ENCODE data around the gene PCSK5. TPM values are rescaled to one million over a fixed set of nuclear protein-coding genes. Genes with fewer than 3 reads are reported as not detected.

Gene PCSK5
- total RNA-seq, 6 experiments from 2014 or later = 1.4 to 5.8 (median 3.5) TPM

DNA sequence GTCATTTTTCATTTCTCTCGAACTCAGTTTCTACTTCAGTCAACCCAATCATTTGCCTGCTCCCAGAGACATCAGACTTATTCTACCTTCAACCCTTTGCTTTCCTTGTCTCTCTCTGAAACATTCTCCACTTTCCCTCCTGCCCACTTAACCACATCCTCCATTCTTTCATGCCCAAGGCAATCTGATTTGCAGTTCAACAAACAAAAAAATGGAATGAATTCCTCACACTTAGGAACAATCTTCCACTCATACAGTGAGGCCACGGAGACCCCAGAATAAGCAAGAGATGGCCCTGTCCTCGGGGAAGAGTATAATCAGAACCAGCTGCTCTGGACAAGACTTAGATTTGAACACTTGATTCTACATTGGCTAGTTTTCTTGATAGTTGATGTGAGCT is 323.3 kb downstream of the PCSK5 start:
- intact Hi-C loops (cut with DNase I) = no loop called here
- H3K27ac ChIP-seq = no peak overlapping the region
- DNase-seq (no peak), ATAC-seq (no peak)
- 73% methylated on average over 3 of the region's 3 CpGs for WGBS (ENCODE audit: insufficient coverage, low coverage, low lambda C conversion rate, missing lambda C conversion rate)
- TF ChIP-seq POLR2A (IDR thresholded peaks at IDR 0.05) = no peak
- TF ChIP-seq CTCF (IDR thresholded peaks at IDR 0.05) = no peak
- H3K36me3 ChIP-seq = no peaks in the 10 kb centered on the region
- H3K9me3 ChIP-seq = no peaks in the 10 kb centered on the region
- no peaks in the 10 kb centered on the region for H3K4me1 ChIP-seq
- no peaks in the 10 kb centered on the region for H3K27me3 ChIP-seq
- no peak overlapping the region for H3K4me3 ChIP-seq

- Histone ChIP-seq H3K36me3 (no peaks in the 10 kb centered on the region), H3K4me1 (no peaks in the 10 kb centered on the region), H3K4me3 (no peak overlapping the region), H3K27ac (no peak overlapping the region), H3K9me3 (no peaks in the 10 kb centered on the region), H3K27me3 (no peaks in the 10 kb centered on the region)
- TF ChIP-seq CTCF (IDR thresholded peaks at IDR 0.05) = no peak
- no peak for TF ChIP-seq POLR2A (IDR thresholded peaks at IDR 0.05)
- DNase-seq (no peak), ATAC-seq (no peak)
- intact Hi-C loops (cut with DNase I) = no loop called here
- WGBS (ENCODE audit: insufficient coverage, low coverage, low lambda C conversion rate, missing lambda C conversion rate) = 38% methylated on average over 1 of the region's 1 CpG
These were observed 324.6 kb downstream of the PCSK5 start for GRCh38 chr9:76215066-76215465.

DNA sequence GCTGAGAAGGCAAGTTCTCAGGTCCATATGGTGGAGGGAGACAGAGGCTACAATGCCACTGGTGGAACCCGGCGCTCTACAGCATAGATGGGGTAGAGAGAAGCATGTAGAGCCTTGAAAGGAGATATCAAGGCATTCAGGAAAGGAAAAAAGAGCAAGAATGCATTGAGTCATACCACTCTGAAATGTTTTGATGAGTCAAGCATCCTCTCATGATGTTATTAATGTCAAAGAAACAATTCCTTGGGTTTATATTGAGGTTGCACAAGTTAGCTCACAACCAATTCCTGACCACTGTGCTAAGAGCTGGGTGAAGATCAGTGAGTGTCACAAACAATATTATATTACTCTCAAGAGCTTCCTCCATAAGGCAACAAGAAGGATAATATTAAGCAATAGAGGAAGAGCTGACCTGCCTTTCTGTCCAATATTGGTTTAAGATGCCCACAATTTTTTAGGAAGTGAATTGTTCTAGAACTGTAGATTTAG is 325.7 kb downstream of the PCSK5 start:
- no peak for DNase-seq
- Histone ChIP-seq H3K36me3 (no peaks in the 10 kb centered on the region), H3K4me1 (no peaks in the 10 kb centered on the region), H3K9me3 (no peaks in the 10 kb centered on the region), H3K27ac (no peak overlapping the region), H3K4me3 (no peak overlapping the region), H3K27me3 (no peaks in the 10 kb centered on the region)
- TF ChIP-seq CTCF (IDR thresholded peaks at IDR 0.05) (no peak), POLR2A (IDR thresholded peaks at IDR 0.05) (no peak)
- ATAC-seq = no peak
- 100% methylated on average over 2 of the region's 2 CpGs for WGBS (ENCODE audit: insufficient coverage, low coverage, low lambda C conversion rate, missing lambda C conversion rate)
- intact Hi-C loops (cut with DNase I) = no loop called here

DNA sequence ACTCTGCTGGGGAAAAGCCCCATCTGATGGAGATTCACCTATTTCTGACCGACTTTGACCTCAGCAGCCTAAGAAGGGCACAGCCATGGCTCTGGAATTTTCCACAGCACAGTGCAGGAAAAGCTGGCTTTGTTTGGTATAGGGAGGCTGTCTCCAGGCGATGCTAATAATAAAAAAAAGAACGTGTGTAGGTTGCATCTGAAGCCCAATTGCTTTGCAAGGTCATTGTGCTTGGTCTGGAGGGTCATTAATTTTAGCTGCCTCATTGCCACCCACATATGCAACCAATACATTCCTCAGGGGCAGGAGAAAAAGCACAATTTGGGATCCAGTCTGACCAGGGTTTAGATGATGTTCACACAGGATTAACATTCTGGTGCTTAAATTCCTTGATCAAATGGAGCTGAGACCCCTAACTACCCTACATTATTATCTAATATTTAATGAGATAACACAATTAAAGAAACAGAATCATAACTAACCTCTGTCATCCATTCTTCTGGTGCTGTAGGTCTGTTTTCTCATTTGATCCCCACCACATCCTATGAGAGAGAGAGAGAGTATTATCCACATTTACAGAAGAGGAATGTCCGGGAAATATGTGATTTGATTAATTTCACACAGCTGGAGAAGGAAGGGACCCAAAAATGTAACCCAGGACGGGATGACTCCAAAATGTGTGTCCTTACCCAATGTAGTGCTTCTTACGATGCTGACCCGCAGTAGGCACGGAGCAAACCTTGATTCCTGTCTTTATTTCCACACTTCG is 327.8 kb downstream of the PCSK5 start:
- H3K9me3 ChIP-seq = no peaks in the 10 kb centered on the region
- WGBS (ENCODE audit: insufficient coverage, low coverage, low lambda C conversion rate, missing lambda C conversion rate) = 60% methylated on average over 7 of the region's 9 CpGs
- H3K4me1 ChIP-seq = no peaks in the 10 kb centered on the region
- no peak overlapping the region for H3K27ac ChIP-seq
- no peak overlapping the region for H3K4me3 ChIP-seq
- H3K36me3 ChIP-seq = no peaks in the 10 kb centered on the region
- intact Hi-C loops (cut with DNase I) = no loop called here
- no peak for DNase-seq
- ATAC-seq = no peak
- H3K27me3 ChIP-seq = no peaks in the 10 kb centered on the region
- TF ChIP-seq POLR2A (IDR thresholded peaks at IDR 0.05) = no peak

DNA sequence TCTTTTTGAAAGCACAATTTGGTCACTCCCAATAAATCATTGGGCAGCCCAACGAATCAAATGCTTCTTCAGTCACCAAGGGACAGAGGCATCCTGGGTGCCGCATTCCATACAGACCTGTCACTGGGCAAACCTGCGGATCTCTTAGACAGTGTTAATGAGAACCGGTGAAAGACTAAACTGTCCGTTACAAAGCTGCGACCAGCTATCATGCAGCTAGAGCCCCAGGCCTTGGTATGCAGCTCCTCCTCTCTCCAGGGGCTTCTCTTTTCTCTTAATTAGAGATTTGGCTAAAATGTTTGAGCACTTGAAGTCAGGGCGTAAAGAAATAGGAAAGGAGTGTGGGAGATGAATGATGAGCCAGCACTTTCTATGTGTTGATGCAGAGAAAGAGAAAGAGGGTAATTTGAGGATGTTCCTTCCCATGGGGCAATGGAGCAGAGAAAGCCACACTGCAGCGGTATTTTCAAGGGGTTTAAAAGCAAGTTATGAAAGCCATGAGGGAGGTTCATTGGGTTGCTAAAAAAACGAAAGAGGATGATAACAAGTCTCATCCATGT is 328.5 kb downstream of the PCSK5 start:
- Histone ChIP-seq H3K4me3 (no peak overlapping the region), H3K4me1 (no peaks in the 10 kb centered on the region), H3K36me3 (no peaks in the 10 kb centered on the region), H3K27me3 (no peaks in the 10 kb centered on the region), H3K27ac (no peak overlapping the region), H3K9me3 (no peaks in the 10 kb centered on the region)
- WGBS (ENCODE audit: insufficient coverage, low coverage, low lambda C conversion rate, missing lambda C conversion rate) = 63% methylated on average over 9 of the region's 9 CpGs
- TF ChIP-seq CTCF (IDR thresholded peaks at IDR 0.05) (no peak), POLR2A (IDR thresholded peaks at IDR 0.05) (no peak)
- ATAC-seq (no peak), DNase-seq (no peak)
- intact Hi-C loops (cut with DNase I) = no loop called here

Measured in right lobe of liver (tissue), 6 donors.